Hematopoietic multipotent progenitor cell treated with erythropoietin and hydrocortisone succinate and interleukin-3 and kit ligand, for 8 days (in vitro differentiated cells): Measurements from ENCODE around the gene TM2D3.
A peak's percentile ranks its signal among the peaks of the same experiment; 100 is the strongest.
"Not testable (repeated sequence)": the region's sequence is repeated elsewhere in the genome, so short reads cannot be mapped to it uniquely, and the experiment has no call there.

Source experiments
- DNase-seq: peaks from one replicate; pipeline ENCODE4 v3.0.0-alpha.2; 2015

Gene TM2D3

GRCh38 chr15:101654624-101655337 is 2.6 kb upstream of the TM2D3 start:
- peak; percentile 44 for DNase-seq

- DNase-seq: no peak
Observed at GRCh38 chr15:101654171-101654570, 2.0 kb upstream of the TM2D3 start.

DNA sequence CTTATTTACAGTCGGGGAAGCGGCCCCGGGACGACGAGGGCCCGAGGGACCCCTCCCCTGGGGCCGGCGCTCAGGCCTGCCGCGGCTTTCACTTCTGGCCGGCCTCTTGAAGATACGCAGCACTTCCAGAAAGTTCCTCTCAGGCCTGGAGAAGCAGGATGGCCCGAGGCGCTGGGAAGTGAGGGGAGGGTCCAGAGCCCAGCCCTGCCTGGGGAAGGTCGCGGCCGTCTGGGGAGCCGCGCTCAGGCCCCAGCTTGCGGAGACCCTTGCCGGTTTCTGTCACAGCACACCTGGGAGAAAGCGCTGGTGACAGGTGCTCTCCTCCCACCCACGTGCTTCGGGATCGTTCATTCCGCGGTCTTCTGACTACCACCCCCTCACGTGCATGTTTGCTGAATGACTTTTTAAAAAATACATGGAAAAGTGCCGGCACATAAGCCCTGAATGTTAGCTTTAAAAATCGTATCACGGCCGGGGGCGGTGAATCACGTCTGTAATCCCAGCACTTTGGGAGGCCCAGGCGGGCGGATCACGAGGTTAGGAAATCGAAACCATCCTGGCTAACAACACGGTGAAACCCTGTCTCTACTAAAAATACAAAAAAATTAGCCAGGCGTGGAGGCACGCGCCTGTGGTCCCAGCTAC is 727 bp upstream of the TM2D3 start:
- DNase-seq: no peak

- DNase-seq: peak; percentile 51
Observed at GRCh38 chr15:101651554-101652097, 555 bp downstream of the TM2D3 start.

DNA sequence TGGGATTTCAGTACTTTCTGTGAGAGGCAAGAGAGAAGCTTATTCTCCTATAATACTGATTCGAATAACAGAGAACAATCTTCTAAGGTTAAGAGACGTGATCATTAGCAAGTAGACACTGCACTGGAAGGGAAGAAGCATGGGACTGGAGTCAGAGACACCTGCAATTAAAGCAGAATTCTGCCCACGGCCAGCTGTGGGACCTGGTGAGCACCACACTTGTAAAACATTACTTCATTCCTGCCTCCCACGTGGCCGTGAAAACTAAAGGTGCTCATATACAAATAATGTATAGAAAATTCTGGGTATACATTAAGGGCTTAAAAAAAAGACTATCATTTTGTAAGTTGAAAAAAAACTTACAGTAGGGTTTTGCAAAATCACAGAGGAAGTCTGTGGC is 2.0 kb downstream of the TM2D3 start:
- no peak for DNase-seq

- no peak for DNase-seq
Observed at GRCh38 chr15:101648356-101648755, 3.8 kb downstream of the TM2D3 start.

GRCh38 chr15:101647251-101647650 is 4.9 kb downstream of the TM2D3 start:
- no peak for DNase-seq

DNA sequence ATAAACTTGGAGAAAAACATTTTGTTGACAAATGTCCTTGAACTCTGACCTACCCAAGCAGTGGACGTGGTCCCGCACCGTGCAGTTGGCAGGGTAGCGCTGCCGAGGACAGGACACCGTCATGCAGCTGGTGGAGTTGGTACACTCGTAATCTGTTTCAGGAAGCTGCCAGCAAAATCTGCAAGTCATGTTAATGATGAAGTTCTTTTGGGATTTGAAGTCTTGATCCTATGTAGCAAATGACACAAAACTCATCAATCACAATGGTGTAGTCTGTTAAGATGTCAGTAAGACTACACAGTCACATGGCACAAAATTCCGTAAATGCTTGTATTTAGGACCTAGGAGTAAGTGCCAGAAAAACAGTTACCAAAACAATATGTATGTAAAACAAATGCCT is 5.5 kb downstream of the TM2D3 start:
- peak; percentile 26 for DNase-seq

GRCh38 chr15:101642361-101642760 is 9.8 kb downstream of the TM2D3 start:
- DNase-seq: no peak

- no peak for DNase-seq
Observed at GRCh38 chr15:101641894-101642293, 10.3 kb downstream of the TM2D3 start.

DNA sequence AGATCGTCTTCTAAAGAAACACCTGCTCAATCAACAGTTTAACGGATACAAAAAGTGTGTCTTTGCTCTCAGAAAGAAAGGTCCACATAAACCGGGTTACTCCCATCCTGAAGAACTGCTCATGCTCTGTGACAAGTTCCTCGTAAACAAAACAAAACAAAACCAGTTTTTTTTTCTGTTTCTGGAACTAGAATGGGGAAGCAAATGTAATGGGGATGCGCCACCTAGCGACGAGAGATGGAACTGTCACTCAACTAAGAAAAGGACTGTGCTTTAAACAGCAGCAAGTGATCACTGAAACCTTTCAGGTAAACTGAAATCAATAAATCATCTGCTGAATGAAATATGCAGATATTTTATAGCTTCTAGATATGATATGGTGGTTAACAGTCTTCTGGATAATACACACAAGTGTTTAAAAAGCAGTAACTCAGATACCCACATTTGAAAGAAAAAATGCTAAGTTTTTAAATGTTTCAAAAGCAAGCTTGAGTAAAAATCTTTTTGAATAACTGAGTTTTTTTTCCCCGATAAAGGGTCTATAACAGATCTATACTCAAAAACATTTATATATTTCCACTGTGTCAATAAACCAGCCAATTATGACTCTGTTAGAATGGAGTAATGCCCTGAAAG is 10.9 kb downstream of the TM2D3 start:
- peak; percentile 80 for DNase-seq

DNA sequence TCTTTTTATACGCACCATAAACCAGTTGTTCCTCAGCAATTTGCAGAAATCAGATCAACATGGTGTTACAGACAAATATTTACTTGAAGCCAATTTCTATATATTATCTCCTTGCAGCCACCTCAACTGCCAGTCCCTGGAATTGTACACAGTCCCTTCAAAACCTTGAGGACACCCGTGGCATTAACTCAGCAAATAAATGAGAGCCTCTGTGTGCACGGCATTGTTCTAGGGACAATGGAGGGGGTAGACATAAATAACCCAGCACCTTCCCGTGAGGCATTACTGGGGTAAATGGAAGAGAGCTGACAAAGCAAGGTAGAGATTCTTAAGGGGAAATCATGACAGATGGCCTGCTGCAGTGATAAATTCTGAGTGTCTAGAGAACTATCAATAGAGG is 12.5 kb downstream of the TM2D3 start:
- no peak for DNase-seq

DNA sequence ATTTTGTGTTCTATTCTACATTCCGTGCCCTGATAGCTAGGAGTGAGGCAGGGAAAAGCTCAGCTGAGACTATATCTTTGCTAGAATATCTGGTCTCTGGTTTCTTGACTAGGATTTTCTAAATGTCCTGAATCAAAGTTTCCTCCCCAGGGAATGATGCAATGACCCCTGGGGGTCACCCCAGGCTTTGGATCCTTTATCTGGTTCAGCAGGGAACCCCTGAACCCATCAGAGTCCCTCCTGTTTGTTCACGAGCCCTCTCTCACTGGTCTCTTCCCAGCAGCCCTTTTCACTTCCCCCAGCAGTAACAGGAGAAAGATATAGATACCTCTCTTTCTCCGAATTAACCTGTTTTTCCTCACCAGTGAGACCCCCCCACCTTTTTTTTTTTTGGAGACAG is 14.3 kb downstream of the TM2D3 start:
- DNase-seq: no peak

- no peak for DNase-seq
Observed at GRCh38 chr15:101637516-101637915, 14.7 kb downstream of the TM2D3 start.

GRCh38 chr15:101637038-101637437 is 15.1 kb downstream of the TM2D3 start:
- no peak for DNase-seq

DNA sequence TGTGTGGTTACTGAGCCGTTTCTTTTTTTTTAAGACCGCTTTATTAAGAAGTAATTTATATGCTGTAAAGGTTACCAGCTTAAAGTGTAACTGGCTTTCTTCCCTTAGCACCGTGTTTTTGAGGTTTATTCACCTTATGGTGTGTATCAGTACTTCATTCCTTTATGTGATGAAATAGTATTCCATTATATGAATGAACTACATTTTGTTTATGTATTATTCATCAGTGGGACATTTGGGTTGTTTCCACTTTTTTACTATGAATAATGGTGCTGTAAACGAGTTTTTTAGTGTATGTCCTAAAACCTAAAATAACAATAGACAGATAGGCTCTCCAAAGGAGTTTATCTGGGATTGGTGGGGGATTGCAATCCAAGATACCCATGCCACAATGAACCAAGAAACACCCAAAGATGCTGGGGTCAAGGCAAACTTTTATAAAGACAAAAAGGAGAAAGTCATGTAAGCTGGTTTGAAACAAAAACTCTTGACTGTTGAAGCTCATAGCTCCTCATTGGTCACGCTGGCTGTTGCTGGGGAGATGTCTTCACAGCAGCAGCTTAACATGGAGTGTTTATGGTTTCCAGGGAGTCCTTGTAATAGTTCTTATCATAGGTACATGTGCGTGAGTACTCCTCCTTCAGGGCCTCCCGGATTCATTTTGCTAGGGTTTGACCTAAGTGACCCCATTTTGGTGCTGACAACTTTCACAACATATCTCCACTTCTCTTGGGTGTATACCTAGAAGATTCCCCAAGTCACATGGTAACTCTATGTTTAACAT is 16.0 kb downstream of the TM2D3 start:
- no peak for DNase-seq

DNA sequence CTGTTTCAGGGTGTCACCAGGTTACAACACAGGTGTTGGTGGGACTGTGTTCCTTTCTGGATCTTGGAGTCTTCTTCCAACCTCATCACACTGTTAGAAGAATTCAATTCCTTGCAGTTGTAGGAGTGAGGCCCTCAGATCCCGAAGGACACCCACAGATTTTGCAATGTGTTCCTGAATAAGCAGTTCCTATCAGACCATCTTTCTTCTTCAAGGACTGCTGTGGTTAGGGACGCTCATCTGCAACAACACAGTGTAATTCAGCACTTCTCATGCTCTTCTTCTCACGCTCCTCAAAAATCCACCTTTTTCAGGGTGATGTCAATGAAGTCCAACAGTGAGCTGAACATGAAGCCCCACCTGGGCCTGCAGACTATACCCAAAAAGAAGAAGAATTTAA is 18.8 kb downstream of the TM2D3 start:
- no peak for DNase-seq

GRCh38 chr15:101626729-101627128 is 25.5 kb downstream of the TM2D3 start:
- not testable (repeated sequence) for DNase-seq

- DNase-seq: no peak
Observed at GRCh38 chr15:101625980-101626379, 26.2 kb downstream of the TM2D3 start.

GRCh38 chr15:101625184-101625583 is 27.0 kb downstream of the TM2D3 start:
- DNase-seq: no peak

GRCh38 chr15:101623367-101624304 is 28.5 kb downstream of the TM2D3 start:
- no peak for DNase-seq

GRCh38 chr15:101621961-101622360 is 30.2 kb downstream of the TM2D3 start:
- no peak for DNase-seq
